Liver (tissue), 9 donors: ENCODE measurements around the gene RPL26. TPM values are rescaled to one million over a fixed set of nuclear protein-coding genes. Genes with fewer than 3 reads are reported as not detected.

Experiments
- DNase-seq: peaks from one replicate; pipeline ENCODE4 v3.0.0-alpha.2; 2017; ENCODE audit warnings: low spot score
- H3K27ac ChIP-seq, 2 donors: one replicate each; pipeline ENCODE4 v1.7.0; 2013; ENCODE audit warnings: inconsistent platforms in 2 of 2, low read length in 2 of 2, control low read depth in 1 of 2, low read depth in 1 of 2, mild to moderate bottlenecking in 1 of 2
- H3K27me3 ChIP-seq, 4 donors: one replicate each; pipeline versions ENCODE4 v1.6.1 to v1.7.0; 2013; ENCODE audit warnings: low read length in 3 of 4, inconsistent platforms in 1 of 4, mild to moderate bottlenecking in 1 of 4, moderate library complexity in 1 of 4; ENCODE audit not compliant: control insufficient read depth in 4 of 4, insufficient read depth in 4 of 4
- H3K36me3 ChIP-seq, 4 donors: one replicate each; pipeline versions ENCODE4 v1.6.1 to v1.7.0; 2013; ENCODE audit warnings: low read length in 3 of 4, mild to moderate bottlenecking in 3 of 4, low read depth in 1 of 4, moderate library complexity in 1 of 4; ENCODE audit not compliant: control insufficient read depth in 4 of 4, insufficient read depth in 3 of 4
- H3K4me1 ChIP-seq, 4 donors: one replicate each; pipeline versions ENCODE4 v1.6.1 to v1.7.0; 2013; ENCODE audit warnings: low read length in 3 of 4, mild to moderate bottlenecking in 3 of 4, moderate library complexity in 1 of 4; ENCODE audit not compliant: control insufficient read depth in 4 of 4, insufficient read depth in 4 of 4
- H3K4me3 ChIP-seq, 3 donors: one replicate each; pipeline versions ENCODE4 v1.6.1 to v1.7.0; 2013; ENCODE audit warnings: low read length in 3 of 3, control low read depth in 1 of 3, low read depth in 1 of 3, mild to moderate bottlenecking in 1 of 3
- H3K9ac ChIP-seq, 2 donors: one replicate each; pipeline ENCODE4 v1.7.0; 2013; ENCODE audit warnings: low read length in 2 of 2, mild to moderate bottlenecking in 2 of 2, moderate library complexity in 2 of 2, control low read depth in 1 of 2, low read depth in 1 of 2
- H3K9me3 ChIP-seq, 4 donors: one replicate each; pipeline versions ENCODE4 v1.6.1 to v1.7.0; 2013; ENCODE audit warnings: low read length in 3 of 4; ENCODE audit not compliant: control insufficient read depth in 4 of 4
- EGR1 ChIP-seq, 2 donors: IDR thresholded peaks; 2 replicates each; pipeline ENCODE4 v1.6.1; 2016 to 2018; ENCODE audit warnings: antibody characterized with exemption in 2 of 2, low read depth in 2 of 2
- FOXA1 ChIP-seq: IDR thresholded peaks from 2 replicates; pipeline ENCODE4 v1.6.1; 2016; ENCODE audit warnings: antibody characterized with exemption
- FOXA2 ChIP-seq: IDR thresholded peaks from 2 replicates; pipeline ENCODE4 v1.6.1; 2016; ENCODE audit warnings: antibody characterized with exemption
- GABPA ChIP-seq, 2 donors: IDR thresholded peaks in 1 of 2; conservative IDR thresholded peaks in 1 of 2; 2 replicates each; pipeline ENCODE4 v1.6.1; 2016; ENCODE audit warnings: antibody characterized with exemption in 2 of 2, mild to moderate bottlenecking in 1 of 2, moderate library complexity in 1 of 2
- HNF4A ChIP-seq, 2 donors: conservative IDR thresholded peaks; 2 replicates each; pipeline ENCODE4 v1.6.1; 2016; ENCODE audit warnings: antibody characterized with exemption in 2 of 2, mild to moderate bottlenecking in 2 of 2
- HNF4G ChIP-seq: IDR thresholded peaks from 2 replicates; pipeline ENCODE4 v1.6.1; 2016; ENCODE audit warnings: antibody characterized with exemption
- JUND ChIP-seq, 2 donors: IDR thresholded peaks; 2 replicates each; pipeline ENCODE4 v1.6.1; 2016; ENCODE audit warnings: antibody characterized with exemption in 2 of 2
- NR2F2 ChIP-seq: IDR thresholded peaks from 2 replicates; pipeline ENCODE4 v1.6.1; 2016; ENCODE audit warnings: antibody characterized with exemption
- RAD21 ChIP-seq, 2 donors: IDR thresholded peaks; 2 replicates each; pipeline ENCODE4 v1.6.1; 2016; ENCODE audit warnings: antibody characterized with exemption in 2 of 2, mild to moderate bottlenecking in 2 of 2
- RXRA ChIP-seq, 2 donors: IDR thresholded peaks; 2 replicates each; pipeline ENCODE4 v1.6.1; 2017 to 2018; ENCODE audit warnings: antibody characterized with exemption in 2 of 2, mild to moderate bottlenecking in 1 of 2
- SP1 ChIP-seq: IDR thresholded peaks from 2 replicates; pipeline ENCODE4 v1.6.1; 2018; ENCODE audit warnings: antibody characterized with exemption, mild to moderate bottlenecking
- TAF1 ChIP-seq: conservative IDR thresholded peaks from 2 replicates; pipeline ENCODE4 v1.6.1; 2016; ENCODE audit warnings: antibody characterized with exemption, mild to moderate bottlenecking
- YY1 ChIP-seq: IDR thresholded peaks from 2 replicates; pipeline ENCODE4 v1.6.1; 2016; ENCODE audit warnings: antibody characterized with exemption, mild to moderate bottlenecking
- WGBS: extraction: QIAGEN DNeasy Blood & Tissue Kit; methylation state at CpG from one replicate; pipeline ENCODE4 v1.1.7; 2013; 5-methylcytosine and 5-hydroxymethylcytosine counted together
- polyA plus RNA-seq, 2 donors: library from polyadenylated mRNA; stranded (reverse) in 1 of 2; unstranded in 1 of 2; fragments of 200-250 nt in 1 of 2; fragments of >200 nt in 1 of 2; fragmentation: Nextera tagmentation in 1 of 2; extraction: Ambion mirVana in 1 of 2; gene quantifications; one replicate each; pipeline versions ENCODE4 v1.2.1 to v1.2.3, GENCODE V29; 2013 to 2015
- total RNA-seq, 2 donors: library from RNA; depleted of rRNA; stranded (reverse); fragments of >200 nt; gene quantifications; one replicate each; pipeline ENCODE4 v1.2.3, GENCODE V29; 2014
- TF ChIP-seq, protein P1 (sequence below): IDR thresholded peaks from 2 replicates; pipeline ENCODE4 v1.6.1; 2016; ENCODE audit warnings: antibody characterized with exemption
- TF ChIP-seq, protein P2 (sequence below): fragments of 150-350 bp; IDR thresholded peaks from 2 replicates; pipeline ENCODE4 v1.5.1; 2017; ENCODE audit warnings: improper control_type of control experiment, low read depth, low read length; ENCODE audit not compliant: missing input control
- TF ChIP-seq, protein P3 (sequence below): IDR thresholded peaks from 2 replicates; pipeline ENCODE4 v1.6.1; 2016; ENCODE audit warnings: antibody characterized with exemption
- TF ChIP-seq, protein P4 (sequence below): IDR thresholded peaks from 2 replicates; pipeline ENCODE4 v1.6.1; 2016; ENCODE audit warnings: antibody characterized with exemption
- TF ChIP-seq, protein P5 (sequence below): IDR thresholded peaks from 2 replicates; pipeline ENCODE4 v1.6.1; 2016; ENCODE audit warnings: antibody characterized with exemption, mild to moderate bottlenecking
- donor health status: healthy.
- donor health status: healthy.
- donor health status: healthy.
- donor health status: healthy.
- donor health status: healthy.

The RPL26 gene
- total and polyA plus RNA-seq, 4 donors: 309 to 1,192 (median 1,053) TPM

DNA sequence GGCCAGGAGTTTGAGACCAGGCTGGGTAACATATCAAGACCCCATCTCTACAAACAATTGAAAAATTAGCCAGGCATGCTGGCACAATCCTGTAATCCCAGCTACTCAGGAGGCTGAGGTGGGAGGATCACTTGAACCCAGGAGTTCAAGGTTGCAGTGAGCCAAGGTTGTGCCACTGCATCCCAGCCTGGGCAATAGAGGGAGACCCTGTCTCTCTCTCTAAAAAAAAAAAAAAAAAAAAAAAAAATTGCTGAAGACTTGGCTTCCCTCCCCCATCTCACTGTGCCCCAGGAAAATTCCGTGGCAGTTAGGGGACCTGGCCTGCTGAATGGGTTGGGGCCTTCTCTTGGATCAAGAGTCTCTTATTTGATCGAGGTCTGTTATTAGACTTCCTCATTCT is 43.5 kb downstream of the RPL26 start, which contains the start of gene ODF4:
Gene ODF4, plus strand, starts transcription at position 301 of the 400 bp plus-strand sequence. CDS start 212 bp downstream, outside the sequence.
- H3K27ac ChIP-seq: no peak within 1 kb of the TSS
- H3K4me3 ChIP-seq: no peak within 1 kb of the TSS
- H3K9ac ChIP-seq: no peak within 1 kb of the TSS
- WGBS: 79% methylated on average over 2 of the region's 2 CpGs
- no peak for DNase-seq
- no peaks in the 10 kb centered on the region for H3K4me1 ChIP-seq
- H3K9me3 ChIP-seq: no peaks in the 10 kb centered on the region
- TF ChIP-seq, protein P1, sequence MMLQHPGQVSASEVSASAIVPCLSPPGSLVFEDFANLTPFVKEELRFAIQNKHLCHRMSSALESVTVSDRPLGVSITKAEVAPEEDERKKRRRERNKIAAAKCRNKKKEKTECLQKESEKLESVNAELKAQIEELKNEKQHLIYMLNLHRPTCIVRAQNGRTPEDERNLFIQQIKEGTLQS: no peak
- TF ChIP-seq HNF4G (no peak), GABPA (IDR thresholded peaks at IDR 0.05 in 1 of 2, conservative IDR thresholded peaks at IDR 0.05 in 1 of 2) (no peak), FOXA1 (no peak), FOXA2 (no peak), JUND (IDR thresholded peaks at IDR 0.05) (no peak), TAF1 (no peak), RAD21 (IDR thresholded peaks at IDR 0.05) (no peak), EGR1 (IDR thresholded peaks at IDR 0.05; ENCODE audit: low read depth in 2 of 2) (no peak), NR2F2 (no peak), SP1 (no peak)
- TF ChIP-seq, protein P2, sequence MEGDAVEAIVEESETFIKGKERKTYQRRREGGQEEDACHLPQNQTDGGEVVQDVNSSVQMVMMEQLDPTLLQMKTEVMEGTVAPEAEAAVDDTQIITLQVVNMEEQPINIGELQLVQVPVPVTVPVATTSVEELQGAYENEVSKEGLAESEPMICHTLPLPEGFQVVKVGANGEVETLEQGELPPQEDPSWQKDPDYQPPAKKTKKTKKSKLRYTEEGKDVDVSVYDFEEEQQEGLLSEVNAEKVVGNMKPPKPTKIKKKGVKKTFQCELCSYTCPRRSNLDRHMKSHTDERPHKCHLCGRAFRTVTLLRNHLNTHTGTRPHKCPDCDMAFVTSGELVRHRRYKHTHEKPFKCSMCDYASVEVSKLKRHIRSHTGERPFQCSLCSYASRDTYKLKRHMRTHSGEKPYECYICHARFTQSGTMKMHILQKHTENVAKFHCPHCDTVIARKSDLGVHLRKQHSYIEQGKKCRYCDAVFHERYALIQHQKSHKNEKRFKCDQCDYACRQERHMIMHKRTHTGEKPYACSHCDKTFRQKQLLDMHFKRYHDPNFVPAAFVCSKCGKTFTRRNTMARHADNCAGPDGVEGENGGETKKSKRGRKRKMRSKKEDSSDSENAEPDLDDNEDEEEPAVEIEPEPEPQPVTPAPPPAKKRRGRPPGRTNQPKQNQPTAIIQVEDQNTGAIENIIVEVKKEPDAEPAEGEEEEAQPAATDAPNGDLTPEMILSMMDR: no peak
- TF ChIP-seq, protein P3, sequence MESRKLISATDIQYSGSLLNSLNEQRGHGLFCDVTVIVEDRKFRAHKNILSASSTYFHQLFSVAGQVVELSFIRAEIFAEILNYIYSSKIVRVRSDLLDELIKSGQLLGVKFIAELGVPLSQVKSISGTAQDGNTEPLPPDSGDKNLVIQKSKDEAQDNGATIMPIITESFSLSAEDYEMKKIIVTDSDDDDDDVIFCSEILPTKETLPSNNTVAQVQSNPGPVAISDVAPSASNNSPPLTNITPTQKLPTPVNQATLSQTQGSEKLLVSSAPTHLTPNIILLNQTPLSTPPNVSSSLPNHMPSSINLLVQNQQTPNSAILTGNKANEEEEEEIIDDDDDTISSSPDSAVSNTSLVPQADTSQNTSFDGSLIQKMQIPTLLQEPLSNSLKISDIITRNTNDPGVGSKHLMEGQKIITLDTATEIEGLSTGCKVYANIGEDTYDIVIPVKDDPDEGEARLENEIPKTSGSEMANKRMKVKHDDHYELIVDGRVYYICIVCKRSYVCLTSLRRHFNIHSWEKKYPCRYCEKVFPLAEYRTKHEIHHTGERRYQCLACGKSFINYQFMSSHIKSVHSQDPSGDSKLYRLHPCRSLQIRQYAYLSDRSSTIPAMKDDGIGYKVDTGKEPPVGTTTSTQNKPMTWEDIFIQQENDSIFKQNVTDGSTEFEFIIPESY: no peak
- TF ChIP-seq, protein P4, sequence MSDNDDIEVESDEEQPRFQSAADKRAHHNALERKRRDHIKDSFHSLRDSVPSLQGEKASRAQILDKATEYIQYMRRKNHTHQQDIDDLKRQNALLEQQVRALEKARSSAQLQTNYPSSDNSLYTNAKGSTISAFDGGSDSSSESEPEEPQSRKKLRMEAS: no peak
- H3K36me3 ChIP-seq: no peaks in the 10 kb centered on the region
- no peaks in the 10 kb centered on the region for H3K27me3 ChIP-seq

DNA sequence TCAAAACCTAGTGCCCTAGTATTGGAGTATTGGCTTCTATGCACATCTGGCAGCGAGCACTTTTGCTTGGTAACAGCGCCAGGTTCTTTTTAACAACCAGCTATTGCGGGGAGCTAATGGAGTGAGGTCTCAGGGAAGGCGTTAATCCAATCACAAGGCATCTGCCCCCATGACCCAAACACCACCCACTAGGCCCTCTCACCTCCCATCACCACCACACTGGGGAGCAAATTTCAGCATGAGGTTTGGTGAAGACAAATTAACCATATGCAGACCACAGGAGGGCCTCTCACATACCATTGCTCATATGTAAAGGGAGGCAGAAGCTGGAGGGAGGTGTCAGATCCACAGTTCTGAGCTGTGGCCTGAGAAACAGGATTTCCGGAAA is 44.2 kb downstream of the RPL26 start:
- Histone ChIP-seq H3K9ac (no peak overlapping the region), H3K36me3 (no peaks in the 10 kb centered on the region), H3K9me3 (no peaks in the 10 kb centered on the region), H3K4me1 (no peaks in the 10 kb centered on the region), H3K27me3 (no peaks in the 10 kb centered on the region), H3K4me3 (no peak overlapping the region), H3K27ac (no peak overlapping the region)
- no peak for DNase-seq
- WGBS: 85% methylated on average over 5 of the region's 5 CpGs
- TF ChIP-seq RAD21 (IDR thresholded peaks at IDR 0.05) (no peak), RXRA (IDR thresholded peaks at IDR 0.05) (no peak), GABPA (IDR thresholded peaks at IDR 0.05 in 1 of 2, conservative IDR thresholded peaks at IDR 0.05 in 1 of 2) (no peak), TAF1 (no peak), YY1 (no peak), HNF4G (no peak), HNF4A (conservative IDR thresholded peaks at IDR 0.05) (no peak), FOXA1 (no peak), SP1 (no peak), NR2F2 (no peak), EGR1 (IDR thresholded peaks at IDR 0.05; ENCODE audit: low read depth in 2 of 2) (no peak), FOXA2 (no peak)
- TF ChIP-seq, protein P1: no peak
- TF ChIP-seq, protein P3: no peak
- TF ChIP-seq, protein P4: no peak
- TF ChIP-seq, protein P5, sequence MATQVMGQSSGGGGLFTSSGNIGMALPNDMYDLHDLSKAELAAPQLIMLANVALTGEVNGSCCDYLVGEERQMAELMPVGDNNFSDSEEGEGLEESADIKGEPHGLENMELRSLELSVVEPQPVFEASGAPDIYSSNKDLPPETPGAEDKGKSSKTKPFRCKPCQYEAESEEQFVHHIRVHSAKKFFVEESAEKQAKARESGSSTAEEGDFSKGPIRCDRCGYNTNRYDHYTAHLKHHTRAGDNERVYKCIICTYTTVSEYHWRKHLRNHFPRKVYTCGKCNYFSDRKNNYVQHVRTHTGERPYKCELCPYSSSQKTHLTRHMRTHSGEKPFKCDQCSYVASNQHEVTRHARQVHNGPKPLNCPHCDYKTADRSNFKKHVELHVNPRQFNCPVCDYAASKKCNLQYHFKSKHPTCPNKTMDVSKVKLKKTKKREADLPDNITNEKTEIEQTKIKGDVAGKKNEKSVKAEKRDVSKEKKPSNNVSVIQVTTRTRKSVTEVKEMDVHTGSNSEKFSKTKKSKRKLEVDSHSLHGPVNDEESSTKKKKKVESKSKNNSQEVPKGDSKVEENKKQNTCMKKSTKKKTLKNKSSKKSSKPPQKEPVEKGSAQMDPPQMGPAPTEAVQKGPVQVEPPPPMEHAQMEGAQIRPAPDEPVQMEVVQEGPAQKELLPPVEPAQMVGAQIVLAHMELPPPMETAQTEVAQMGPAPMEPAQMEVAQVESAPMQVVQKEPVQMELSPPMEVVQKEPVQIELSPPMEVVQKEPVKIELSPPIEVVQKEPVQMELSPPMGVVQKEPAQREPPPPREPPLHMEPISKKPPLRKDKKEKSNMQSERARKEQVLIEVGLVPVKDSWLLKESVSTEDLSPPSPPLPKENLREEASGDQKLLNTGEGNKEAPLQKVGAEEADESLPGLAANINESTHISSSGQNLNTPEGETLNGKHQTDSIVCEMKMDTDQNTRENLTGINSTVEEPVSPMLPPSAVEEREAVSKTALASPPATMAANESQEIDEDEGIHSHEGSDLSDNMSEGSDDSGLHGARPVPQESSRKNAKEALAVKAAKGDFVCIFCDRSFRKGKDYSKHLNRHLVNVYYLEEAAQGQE: no peak
- TF ChIP-seq, protein P2: no peak
